ENCODE data around the gene WDR46.

The WDR46 gene

DNA sequence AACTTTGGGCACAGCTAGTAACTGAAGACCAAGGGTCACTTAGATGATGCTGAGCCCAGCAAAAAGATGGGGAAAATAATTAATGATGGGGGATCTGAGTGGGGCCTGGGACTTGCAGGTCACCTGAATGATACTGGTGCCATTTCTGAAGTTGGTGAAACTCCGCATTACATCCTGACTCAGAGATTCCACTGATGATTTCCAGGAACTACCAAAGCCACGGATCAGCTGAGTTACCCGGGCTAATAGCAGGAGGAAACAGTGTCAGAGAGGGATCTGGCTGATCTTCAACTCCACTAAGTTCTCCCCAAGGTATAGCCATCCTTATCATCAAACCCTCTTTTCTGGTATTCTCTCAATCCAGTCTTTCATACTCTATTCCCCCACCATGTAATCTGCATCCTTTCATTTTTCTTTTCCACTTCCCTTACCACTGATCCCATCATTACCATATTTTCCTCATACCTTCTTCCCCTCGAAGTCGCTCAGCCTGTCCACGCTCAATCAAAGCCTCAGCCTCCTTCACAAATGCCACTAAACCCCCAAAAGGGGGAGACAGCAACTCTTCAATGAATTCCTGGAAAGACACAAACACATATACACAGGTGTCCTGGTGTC, 37.5 kb downstream of the WDR46 start:
- H3K36me3 ChIP-seq = peaks cover 14 to 60% (median 31%) of the 10 kb centered on the region in 11 experiments; a peak in 19 of 22 replicates
- no peak for TF ChIP-seq Cebpa-rat (IDR thresholded peaks at IDR 0.05)
- H4K20me1 ChIP-seq = no peaks in the 10 kb centered on the region
- no peaks in the 10 kb centered on the region for H3K27me3 ChIP-seq
- 0 out of 20 replicates have a peak overlapping the region, but pooled peaks of 1 of the 10 experiments have one; percentile 58 for H3K4me3 ChIP-seq
- peak overlapping the region in 1 of 11 experiments; percentile 15; a peak in 2 of 22 replicates for H3K27ac ChIP-seq
- H3K9me3 ChIP-seq (replicated peaks in 1 of 11) = no peaks in the 10 kb centered on the region
- H3K9ac ChIP-seq = peak overlapping the region in 4 of 11 experiments; percentile 11 to 92 (median 52); a peak in 3 of 22 replicates
- peaks cover 20 to 52% (median 32%) of the 10 kb centered on the region in 10 experiments for H3K4me1 ChIP-seq
- H3K4me2 ChIP-seq = peak overlapping the region in 7 of 11 experiments; percentile 21 to 100 (median 99); a peak in 9 of 22 replicates

DNA sequence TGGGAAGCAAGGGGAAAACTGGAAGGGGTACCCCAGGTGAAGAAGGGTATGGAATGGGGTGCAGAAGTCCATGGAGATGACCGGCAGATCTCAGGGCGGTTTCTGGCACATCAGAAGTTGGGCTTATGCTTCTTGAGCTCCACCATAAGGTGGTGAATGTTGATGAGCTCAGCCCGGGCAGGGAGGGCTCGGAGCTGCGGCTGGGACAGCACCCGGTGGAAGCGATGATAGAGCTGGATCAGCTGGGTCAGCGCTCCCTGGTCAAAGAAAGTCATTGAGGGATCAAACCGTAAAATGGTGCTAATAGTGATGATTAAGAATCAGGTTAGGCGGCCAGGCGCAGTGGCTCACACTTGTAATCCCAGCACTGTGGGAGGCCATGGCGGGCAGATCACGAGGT, 38.3 kb downstream of the WDR46 start:
- Histone ChIP-seq H3K4me1 (peaks cover 20 to 52% (median 32%) of the 10 kb centered on the region in 10 experiments), H3K27me3 (no peaks in the 10 kb centered on the region), H3K4me3 (peak overlapping the region in 6 of 10 experiments; percentile 58 to 76 (median 69); a peak in 8 of 20 replicates), H3K4me2 (peak overlapping the region; percentile 90 to 100 (median 99)), H4K20me1 (no peaks in the 10 kb centered on the region), H3K9ac (peak overlapping the region; percentile 6 to 92 (median 90); a peak in 18 of 22 replicates), H3K9me3 (replicated peaks in 1 of 11) (no peaks in the 10 kb centered on the region), H3K27ac (peak overlapping the region in 9 of 11 experiments; percentile 19 to 96 (median 91); a peak in 10 of 22 replicates), H3K36me3 (peaks cover 8 to 55% (median 29%) of the 10 kb centered on the region in 11 experiments; a peak in 19 of 22 replicates)
- TF ChIP-seq Cebpa-rat (IDR thresholded peaks at IDR 0.05) = no peak

DNA sequence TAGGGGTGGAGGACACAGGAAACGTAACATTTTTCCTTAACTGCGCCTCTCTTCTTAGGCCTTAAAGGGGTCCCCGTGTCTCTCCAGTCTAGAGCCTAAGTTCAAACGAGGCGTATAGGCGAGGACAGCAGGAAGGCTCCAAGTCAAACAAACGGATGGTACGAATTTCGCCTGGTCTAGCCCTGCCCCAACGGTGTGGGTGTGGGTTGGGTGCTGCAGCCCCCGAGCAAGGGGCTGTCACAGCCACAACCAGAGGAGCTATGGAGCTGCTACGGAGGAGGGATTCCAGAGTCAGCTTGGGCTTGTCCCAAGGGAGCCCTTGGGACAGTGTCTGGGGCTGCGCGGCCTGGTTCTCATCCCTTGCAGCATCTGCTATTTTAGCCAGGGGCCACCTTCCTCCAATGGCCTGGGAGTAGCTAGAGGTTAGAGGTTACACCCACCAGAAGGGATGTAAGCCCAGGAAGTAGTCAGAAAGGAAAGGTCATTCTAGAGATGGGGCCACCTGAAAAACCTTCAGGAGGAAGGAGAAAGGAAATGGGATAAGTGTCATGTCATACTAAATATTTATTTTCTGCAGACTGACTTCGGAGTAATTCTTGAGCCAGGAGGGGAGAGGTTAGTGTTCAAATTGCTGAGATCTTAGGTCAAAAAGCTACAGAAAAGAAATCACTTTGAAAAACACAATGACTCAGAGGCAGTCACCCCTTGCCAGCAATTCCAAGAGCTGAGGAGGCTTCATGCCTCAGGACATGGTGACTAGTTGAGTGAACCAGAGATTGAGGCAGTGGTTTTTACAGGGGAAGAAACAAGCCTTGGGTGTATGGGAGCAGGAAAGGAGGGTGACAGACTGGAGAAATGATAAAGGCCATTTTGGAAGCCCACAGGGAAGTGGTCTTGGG, 39.1 kb downstream of the WDR46 start:
- peak overlapping the region; percentile 90 to 100 (median 99) for H3K4me2 ChIP-seq
- H3K4me3 ChIP-seq = peak overlapping the region; percentile 58 to 76 (median 68)
- peaks cover under 1 to 48% (median 24%) of the 10 kb centered on the region in 11 experiments; a peak in 19 of 22 replicates for H3K36me3 ChIP-seq
- TF ChIP-seq Cebpa-rat (IDR thresholded peaks at IDR 0.05) = no peak
- H3K9me3 ChIP-seq (replicated peaks in 1 of 11) = no peaks in the 10 kb centered on the region
- peak overlapping the region; percentile 86 to 92 (median 90) for H3K9ac ChIP-seq
- H3K27ac ChIP-seq = peak overlapping the region; percentile 84 to 96 (median 91)
- H3K27me3 ChIP-seq = no peaks in the 10 kb centered on the region
- H4K20me1 ChIP-seq = no peaks in the 10 kb centered on the region
- H3K4me1 ChIP-seq = peaks cover 20 to 52% (median 32%) of the 10 kb centered on the region in 10 experiments

DNA sequence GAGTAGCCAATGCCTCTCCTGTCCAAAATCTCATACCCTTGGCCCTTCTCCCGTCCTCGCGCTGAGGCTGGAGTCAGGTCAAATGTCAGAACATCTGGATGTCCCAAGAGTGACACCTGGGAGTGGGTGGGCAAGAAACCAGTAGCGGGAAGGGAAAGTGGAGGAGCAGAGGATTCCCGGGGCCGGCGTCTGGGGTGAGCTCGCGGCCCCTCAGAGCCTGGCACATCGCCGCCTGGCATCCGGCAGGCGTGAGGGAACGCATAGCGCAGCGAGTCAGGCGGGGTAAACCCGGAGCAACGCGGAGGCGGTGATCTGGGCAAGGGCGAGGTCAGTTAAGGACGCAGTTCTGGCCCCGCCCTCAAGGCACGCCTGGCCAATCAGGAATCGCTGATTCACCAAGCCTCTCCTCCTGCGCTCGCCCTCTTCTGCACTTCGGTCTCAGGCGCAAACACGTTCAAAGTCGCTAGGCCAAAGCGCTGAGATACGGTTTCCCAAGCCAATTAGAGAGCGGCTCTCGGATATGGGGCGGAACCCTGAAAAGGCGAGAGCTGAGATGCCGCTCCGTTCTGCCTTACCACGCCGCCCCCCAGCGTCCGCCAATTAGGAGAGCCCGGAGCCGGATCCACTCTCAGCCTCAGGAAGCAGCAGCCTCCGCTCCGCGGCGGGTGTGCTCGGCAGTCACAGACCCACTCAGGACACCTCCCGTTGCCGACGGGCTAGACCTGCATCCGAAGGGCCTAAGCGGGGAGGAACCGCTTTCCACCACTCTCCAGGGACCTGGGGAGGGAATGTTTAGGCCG, 39.9 kb downstream of the WDR46 start:
- no peaks in the 10 kb centered on the region for H4K20me1 ChIP-seq
- H3K9ac ChIP-seq = peak overlapping the region; percentile 86 to 92 (median 90)
- H3K27me3 ChIP-seq = no peaks in the 10 kb centered on the region
- TF ChIP-seq Cebpa-rat (IDR thresholded peaks at IDR 0.05) = no peak
- H3K27ac ChIP-seq = peak overlapping the region; percentile 84 to 96 (median 91)
- peaks cover 0 to 39% (median 17%) of the 10 kb centered on the region in 11 experiments; a peak in 16 of 22 replicates for H3K36me3 ChIP-seq
- H3K9me3 ChIP-seq (replicated peaks in 1 of 11) = no peaks in the 10 kb centered on the region
- peak overlapping the region; percentile 58 to 76 (median 68) for H3K4me3 ChIP-seq
- H3K4me2 ChIP-seq = peak overlapping the region; percentile 99 to 100 (median 99)
- peaks cover 20 to 52% (median 32%) of the 10 kb centered on the region in 10 experiments for H3K4me1 ChIP-seq

GRCh38 chr6:33248643-33248931, 40.5 kb downstream of the WDR46 start:
- H3K9ac ChIP-seq = peak overlapping the region; percentile 77 to 92 (median 87)
- H3K9me3 ChIP-seq (replicated peaks in 1 of 11) = no peaks in the 10 kb centered on the region
- peak overlapping the region; percentile 96 to 100 (median 99) for H3K4me2 ChIP-seq
- peak overlapping the region; percentile 47 to 75 (median 68) for H3K4me3 ChIP-seq
- no peak for TF ChIP-seq Cebpa-rat (IDR thresholded peaks at IDR 0.05)
- no peaks in the 10 kb centered on the region for H3K27me3 ChIP-seq
- peaks cover 20 to 50% (median 32%) of the 10 kb centered on the region in 10 experiments for H3K4me1 ChIP-seq
- H3K27ac ChIP-seq = peak overlapping the region; percentile 84 to 96 (median 91)
- peaks cover 0 to 34% (median 16%) of the 10 kb centered on the region in 11 experiments; a peak in 16 of 22 replicates for H3K36me3 ChIP-seq
- no peaks in the 10 kb centered on the region for H4K20me1 ChIP-seq

DNA sequence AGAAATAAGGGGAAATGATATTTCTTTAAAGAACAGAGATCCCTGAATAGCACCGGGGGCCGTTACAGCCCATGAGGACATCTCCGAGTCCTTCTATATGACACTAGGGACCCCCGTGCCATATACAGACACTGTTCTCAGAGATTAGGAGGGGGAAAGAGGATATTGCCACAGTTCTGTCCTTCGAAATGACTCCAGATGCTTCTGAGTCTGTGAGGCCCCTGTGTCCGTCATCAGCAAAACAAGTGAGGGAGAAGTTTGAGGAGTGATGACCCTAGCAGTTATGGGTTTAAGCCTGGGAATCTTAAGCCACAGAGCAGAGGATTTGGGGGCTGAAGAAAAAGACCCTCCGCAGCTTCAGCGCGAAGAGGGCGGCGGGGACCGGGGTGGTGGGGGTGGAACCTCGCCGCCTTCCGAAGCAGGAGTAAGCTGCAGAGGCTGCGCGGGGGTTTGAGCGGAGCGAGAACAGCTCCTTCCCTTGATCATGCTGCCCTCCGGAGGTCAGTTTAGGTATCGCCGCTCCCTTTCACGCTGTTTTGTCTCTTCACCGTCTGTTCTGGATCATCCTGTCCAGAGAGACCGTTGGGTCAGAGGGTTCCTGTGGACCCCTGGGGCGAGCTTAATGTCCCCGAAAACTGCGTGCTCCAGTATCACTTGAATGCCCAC, 40.9 kb downstream of the WDR46 start:
- H3K9ac ChIP-seq = peak overlapping the region; percentile 77 to 92 (median 87)
- peaks cover 20 to 45% (median 32%) of the 10 kb centered on the region in 10 experiments for H3K4me1 ChIP-seq
- TF ChIP-seq Cebpa-rat (IDR thresholded peaks at IDR 0.05) = no peak
- no peaks in the 10 kb centered on the region for H3K9me3 ChIP-seq (replicated peaks in 1 of 11)
- H3K27ac ChIP-seq = peak overlapping the region; percentile 84 to 96 (median 91)
- no peaks in the 10 kb centered on the region for H3K27me3 ChIP-seq
- peaks cover 0 to 30% (median 15%) of the 10 kb centered on the region in 11 experiments; a peak in 16 of 22 replicates for H3K36me3 ChIP-seq
- no peaks in the 10 kb centered on the region for H4K20me1 ChIP-seq
- peak overlapping the region; percentile 96 to 100 (median 99) for H3K4me2 ChIP-seq
- H3K4me3 ChIP-seq = peak overlapping the region; percentile 47 to 75 (median 68)

DNA sequence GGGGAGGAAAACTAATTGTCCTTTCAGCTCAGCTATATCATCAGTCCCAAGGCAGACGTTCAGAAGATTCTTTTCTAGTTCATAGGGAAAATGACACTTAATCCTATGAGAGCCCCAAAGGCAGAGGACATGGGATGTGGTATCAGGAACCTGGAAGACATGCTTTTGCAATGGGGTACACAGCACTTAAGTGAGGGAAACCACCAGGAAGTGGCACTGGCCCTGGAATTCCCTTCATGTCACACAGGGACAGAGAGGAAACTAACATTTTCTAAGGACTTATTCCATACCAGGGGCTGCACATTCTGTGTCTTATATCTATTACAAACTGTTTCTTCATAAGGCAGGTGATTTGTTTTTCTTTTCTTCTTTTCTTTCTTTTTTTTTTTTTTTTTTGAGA, 45.6 kb downstream of the WDR46 start:
- TF ChIP-seq Cebpa-rat (IDR thresholded peaks at IDR 0.05) = no peak
- Histone ChIP-seq H3K27me3 (no peaks in the 10 kb centered on the region), H3K9me3 (replicated peaks in 1 of 11) (no peaks in the 10 kb centered on the region), H3K4me1 (peaks cover under 1 to 11% (median 5%) of the 10 kb centered on the region in 10 experiments; a peak in 13 of 20 replicates), H3K4me3 (no peak overlapping the region), H3K9ac (no peak overlapping the region), H3K27ac (no peak overlapping the region), H3K4me2 (no peak overlapping the region), H4K20me1 (no peaks in the 10 kb centered on the region), H3K36me3 (no peaks in the 10 kb centered on the region)

DNA sequence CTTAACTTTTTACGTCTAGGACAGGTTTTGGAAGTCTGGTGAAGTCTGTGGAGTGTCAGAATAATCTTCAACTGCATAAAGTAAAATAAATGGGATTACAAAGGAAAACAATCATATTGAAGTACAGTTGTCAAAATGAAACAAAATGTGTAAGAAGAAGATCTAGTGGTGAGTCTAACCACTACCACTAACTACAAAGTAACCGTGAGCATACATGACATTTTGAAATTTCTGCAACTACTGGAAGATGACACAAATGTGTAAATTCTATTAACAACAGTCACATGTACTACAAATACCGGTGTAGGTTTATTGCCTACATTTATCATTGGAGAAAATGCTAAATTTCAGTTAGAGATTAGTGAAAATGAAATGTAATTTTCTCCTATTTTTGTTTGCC, 47.1 kb downstream of the WDR46 start:
- H3K36me3 ChIP-seq = no peaks in the 10 kb centered on the region
- H3K27ac ChIP-seq = no peak overlapping the region
- H3K9me3 ChIP-seq (replicated peaks in 1 of 11) = no peaks in the 10 kb centered on the region
- no peak overlapping the region for H3K9ac ChIP-seq
- no peaks in the 10 kb centered on the region for H4K20me1 ChIP-seq
- H3K4me2 ChIP-seq = no peak overlapping the region; a peak in 1 of 22 replicates
- no peaks in the 10 kb centered on the region for H3K27me3 ChIP-seq
- H3K4me1 ChIP-seq = peaks cover 4 to 11% (median 8%) of the 10 kb centered on the region in 10 experiments; a peak in 13 of 20 replicates
- no peak overlapping the region for H3K4me3 ChIP-seq
- no peak for TF ChIP-seq Cebpa-rat (IDR thresholded peaks at IDR 0.05)
